Astrocyte of the cerebellum (primary cell): ENCODE data around the gene SPINK7.

ENCODE experiments used
- DNase-seq: peaks from one replicate; pipeline ENCODE4 v3.0.0-alpha.2; 2011; ENCODE audit warnings: low read depth
- H3K4me3 ChIP-seq: 2 replicates; pipeline ENCODE4 v1.5.1; 2011; ENCODE audit warnings: mild to moderate bottlenecking, low read depth, low read length, moderate library complexity
- CTCF ChIP-seq: IDR thresholded peaks from 2 replicates; pipeline ENCODE4 v1.5.1; 2012; ENCODE audit warnings: low read length, low read depth, moderate library complexity, mild to moderate bottlenecking; ENCODE audit errors: missing control alignments
- in situ Hi-C: cut with HindIII; loops from 2 replicates; pipeline ENCODE4 v1.10.0; 2017; ENCODE audit warnings: low sequenced_read_pairs

The SPINK7 gene

GRCh38 chr5:148347706-148348105, 35.5 kb downstream of the SPINK7 start:
- H3K4me3 ChIP-seq = no peak overlapping the region
- DNase-seq = no peak
- TF ChIP-seq CTCF = no peak
- in situ Hi-C loops = no loop called here

- TF ChIP-seq CTCF = no peak
- in situ Hi-C loops = no loop called here
These were observed 40.5 kb downstream of the SPINK7 start for GRCh38 chr5:148352696-148353095.

GRCh38 chr5:148353634-148354033, 41.4 kb downstream of the SPINK7 start:
- in situ Hi-C loops = no loop called here
- no peak overlapping the region for H3K4me3 ChIP-seq
- no peak for TF ChIP-seq CTCF
- no peak for DNase-seq

More at GRCh38 chr5:148352696-148353095, 40.5 kb downstream of the SPINK7 start:
- no peak for DNase-seq
- H3K4me3 ChIP-seq = no peak overlapping the region

GRCh38 chr5:148364343-148364742, 52.1 kb downstream of the SPINK7 start:
- TF ChIP-seq CTCF = no peak
- in situ Hi-C loops = no loop called here
- no peak overlapping the region for H3K4me3 ChIP-seq
- DNase-seq = no peak
